ENCODE data around the gene SLAIN1.

Gene SLAIN1

DNA sequence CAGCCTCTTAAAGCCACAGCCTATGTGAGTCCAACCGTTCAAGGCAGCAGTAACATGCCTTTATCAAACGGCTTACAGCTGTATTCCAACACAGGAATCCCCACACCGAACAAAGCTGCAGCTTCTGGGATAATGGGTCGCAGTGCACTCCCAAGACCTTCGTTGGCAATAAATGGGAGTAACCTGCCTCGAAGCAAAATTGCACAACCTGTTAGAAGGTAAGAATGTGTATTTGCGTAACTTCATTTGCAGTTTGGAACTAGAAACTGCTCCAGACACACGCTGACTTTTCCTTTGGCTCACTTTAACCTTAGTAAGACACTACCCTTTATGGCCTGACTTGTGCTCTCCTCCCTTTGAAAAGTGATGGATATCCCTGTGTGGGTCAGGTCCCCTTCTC, 63.4 kb downstream of the SLAIN1 start:
- no peak for DNase-seq

- DNase-seq = no peak
These were observed 69.9 kb downstream of the SLAIN1 start for GRCh38 chr13:77767413-77767812.

DNA sequence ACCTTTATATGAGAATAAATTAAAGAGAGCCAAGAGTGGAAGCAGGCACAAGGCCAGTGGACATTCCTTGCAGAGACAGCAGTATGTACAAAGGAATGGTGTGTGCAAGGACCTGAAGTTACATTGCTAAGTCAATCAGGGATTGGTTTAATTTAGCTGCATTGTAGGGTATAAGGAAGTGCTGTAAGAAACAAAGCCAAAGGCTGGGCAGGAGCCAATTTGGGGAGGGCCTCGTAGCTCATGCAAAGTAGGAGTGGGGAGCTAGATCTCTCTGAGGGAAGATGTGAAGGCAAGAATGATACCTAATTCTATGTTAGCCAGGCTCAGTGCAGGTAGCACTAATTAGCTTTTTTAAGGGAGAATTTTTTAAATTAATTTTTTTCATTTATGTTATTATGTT, 76.7 kb downstream of the SLAIN1 start:
- DNase-seq = no peak

DNA sequence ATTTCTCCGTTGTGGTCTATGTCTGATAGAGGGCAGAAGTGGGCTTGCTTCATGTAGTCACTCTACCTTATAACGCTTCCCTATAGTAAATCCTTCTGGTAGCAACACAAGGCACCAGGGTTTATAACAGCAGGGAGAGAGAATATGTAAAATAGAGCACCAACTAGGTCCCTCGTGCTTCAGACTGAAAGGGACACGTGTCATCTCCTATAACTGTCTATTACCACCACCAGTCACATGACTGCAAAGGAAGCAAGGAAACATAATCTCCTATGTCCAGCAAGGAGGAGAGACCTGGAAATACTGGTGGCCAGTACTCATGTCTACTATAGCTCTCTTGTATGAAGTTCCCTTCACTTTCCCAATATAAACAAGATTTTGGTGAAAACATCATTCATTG, 79.2 kb downstream of the SLAIN1 start:
- DNase-seq = no peak

GRCh38 chr13:77779552-77780272, 82.2 kb downstream of the SLAIN1 start:
- peak; percentile 34 for DNase-seq

- DNase-seq = no peak
These were observed 84.3 kb downstream of the SLAIN1 start for GRCh38 chr13:77781808-77782207.

DNA sequence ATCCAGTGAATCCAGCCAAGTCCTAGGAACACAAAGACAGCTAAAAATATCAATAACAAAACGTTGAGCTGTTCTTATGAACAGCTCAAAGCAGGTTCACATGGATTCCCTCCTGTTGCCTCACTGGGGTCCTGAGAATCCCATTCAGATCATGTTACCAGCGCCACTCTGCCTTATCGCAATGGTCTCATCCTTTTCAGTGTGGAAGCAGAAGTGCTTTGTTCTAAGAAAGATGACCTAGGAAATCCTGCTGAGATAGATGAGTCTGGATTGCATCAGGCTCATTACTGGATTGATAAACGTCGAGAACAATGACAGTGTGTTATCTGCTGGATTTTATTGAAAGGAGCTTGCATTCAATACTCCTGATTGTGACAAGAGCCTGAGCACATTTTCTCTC, 87.0 kb downstream of the SLAIN1 start:
- no peak for DNase-seq

GRCh38 chr13:77786695-77787287, 89.3 kb downstream of the SLAIN1 start:
- no peak for DNase-seq

DNA sequence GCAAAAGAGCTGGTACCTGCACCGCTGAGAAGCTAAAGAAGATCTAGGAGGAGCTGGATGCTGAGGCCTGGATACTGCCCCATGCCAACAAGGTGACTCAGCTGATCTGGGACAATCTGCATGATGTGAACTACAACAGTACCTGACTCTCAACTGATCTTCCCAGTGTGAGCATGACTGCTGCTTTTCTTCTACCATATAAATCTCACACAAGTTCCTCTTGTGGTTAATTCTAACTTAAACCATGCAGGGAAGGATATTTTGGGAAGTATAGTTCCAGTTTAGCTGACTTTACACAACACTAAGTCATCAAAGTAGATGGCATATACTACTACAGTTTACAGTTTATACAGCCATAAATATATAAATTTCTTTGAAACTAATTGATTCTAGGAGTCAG, 91.9 kb downstream of the SLAIN1 start:
- DNase-seq = no peak

- DNase-seq = no peak
These were observed 102.7 kb downstream of the SLAIN1 start for GRCh38 chr13:77800219-77800618.

GRCh38 chr13:77806518-77806917, 109.0 kb downstream of the SLAIN1 start:
- DNase-seq = no peak

GRCh38 chr13:77807431-77808135, 110.1 kb downstream of the SLAIN1 start:
- DNase-seq = no peak

- no peak for DNase-seq
These were observed 112.9 kb downstream of the SLAIN1 start for GRCh38 chr13:77810430-77810829.

DNA sequence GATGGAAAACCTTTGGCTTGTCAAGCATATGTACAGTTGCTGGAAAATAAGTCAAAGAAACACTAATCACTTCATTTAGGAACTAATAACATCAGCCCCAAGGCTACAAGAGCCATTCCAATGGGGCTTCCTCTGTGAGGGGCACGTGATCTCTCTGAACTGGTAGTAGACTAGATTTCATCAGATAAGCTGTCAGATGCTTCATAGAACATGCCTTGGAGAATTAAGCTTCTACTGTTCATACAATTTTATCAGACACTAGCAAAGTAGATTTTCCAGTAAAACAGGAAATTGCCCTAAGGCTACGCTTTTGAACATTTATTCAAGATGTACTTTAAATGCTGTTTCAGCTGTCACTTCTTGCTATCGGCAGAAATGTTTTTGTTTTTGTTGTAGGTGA, 113.4 kb downstream of the SLAIN1 start:
- DNase-seq = no peak

- DNase-seq = no peak
These were observed 113.9 kb downstream of the SLAIN1 start for GRCh38 chr13:77811381-77811780.

- no peak for DNase-seq
These were observed 114.5 kb downstream of the SLAIN1 start for GRCh38 chr13:77811981-77812380.
